ENCODE results near the gene TNFRSF14. TPM values are rescaled to one million over a fixed set of nuclear protein-coding genes. Genes with fewer than 3 reads are reported as not detected.

Gene TNFRSF14
- total RNA-seq, 4 donors from 2014 or later: 36.3 to 47.5 (median 46.7) TPM

- Histone ChIP-seq H3K36me3 (no peaks in the 10 kb centered on the region), H3K4me3 (replicated peaks in 1 of 3) (no peak overlapping the region), H3K9me3 (no peaks in the 10 kb centered on the region), H3K27ac (no peak overlapping the region), H3K27me3 (no peaks in the 10 kb centered on the region), H3K4me1 (peaks cover 21 to 36% of the 10 kb centered on the region in 2 donors)
- no peak for DNase-seq
- TF ChIP-seq POLR2A (IDR thresholded peaks at IDR 0.05): no peak
- TF ChIP-seq CTCF (IDR thresholded peaks at IDR 0.05): no peak
- WGBS, 2 donors: 96% methylated on average over 14 to 20 of the region's 25 CpGs
- intact Hi-C loops (cut with DNase I): loop anchor here (5.0 kb wide), 2 partner anchors 42 to 48 kb away; no protein-coding TSS in a partner anchor
These were observed 33.5 kb downstream of the TNFRSF14 start for GRCh38 chr1:2589431-2590232.

GRCh38 chr1:2590233-2591141 lies 34.3 kb downstream of the TNFRSF14 start:
- TF ChIP-seq CTCF (IDR thresholded peaks at IDR 0.05) (no peak), POLR2A (IDR thresholded peaks at IDR 0.05) (no peak)
- intact Hi-C loops (cut with DNase I): loop anchor here (5.0 kb wide), 1 partner anchor 47 kb away; no protein-coding TSS in a partner anchor
- Histone ChIP-seq H3K36me3 (no peaks in the 10 kb centered on the region), H3K27me3 (no peaks in the 10 kb centered on the region), H3K27ac (no peak overlapping the region), H3K4me1 (peaks cover 12 to 28% of the 10 kb centered on the region in 2 donors), H3K9me3 (no peaks in the 10 kb centered on the region), H3K4me3 (replicated peaks in 1 of 3) (no peak overlapping the region)
- DNase-seq: no peak
- 97 to 98% methylated on average over 17 to 31 of the region's 31 CpGs for WGBS, 2 donors

GRCh38 chr1:2591233-2591580 lies 35.0 kb downstream of the TNFRSF14 start:
- Histone ChIP-seq H3K36me3 (no peaks in the 10 kb centered on the region), H3K9me3 (no peaks in the 10 kb centered on the region), H3K27ac (no peak overlapping the region), H3K4me3 (replicated peaks in 1 of 3) (no peak overlapping the region), H3K27me3 (no peaks in the 10 kb centered on the region), H3K4me1 (peaks cover 9 to 25% of the 10 kb centered on the region in 2 donors)
- no peak for DNase-seq
- intact Hi-C loops (cut with DNase I): loop anchor here (5.0 kb wide), 1 partner anchor 46 kb away; no protein-coding TSS in a partner anchor
- TF ChIP-seq POLR2A (IDR thresholded peaks at IDR 0.05): no peak
- TF ChIP-seq CTCF (IDR thresholded peaks at IDR 0.05): no peak
- 93 to 94% methylated on average over 5 of the region's 5 CpGs for WGBS, 2 donors

GRCh38 chr1:2591581-2592261 lies 35.5 kb downstream of the TNFRSF14 start:
- intact Hi-C loops (cut with DNase I): loop anchor here (5.0 kb wide), 1 partner anchor 46 kb away; no protein-coding TSS in a partner anchor
- peak in 1 of 2 donors; percentile 1 for DNase-seq
- no peaks in the 10 kb centered on the region for H3K9me3 ChIP-seq
- H3K27ac ChIP-seq: no peak overlapping the region
- H3K36me3 ChIP-seq: no peaks in the 10 kb centered on the region
- H3K4me3 ChIP-seq (replicated peaks in 1 of 3): no peak overlapping the region
- TF ChIP-seq CTCF (IDR thresholded peaks at IDR 0.05): no peak
- TF ChIP-seq POLR2A (IDR thresholded peaks at IDR 0.05): no peak
- 82 to 92% methylated on average over 9 to 10 of the region's 12 CpGs for WGBS, 2 donors
- peaks cover 9 to 25% of the 10 kb centered on the region in 2 donors for H3K4me1 ChIP-seq
- no peaks in the 10 kb centered on the region for H3K27me3 ChIP-seq
